Duodenal mucosa (tissue), 2 donors: Measurements from ENCODE around the gene CDH5.

Experiments used
- H3K27ac ChIP-seq: one replicate; pipeline ENCODE4 v1.7.0; 2013; ENCODE audit warnings: low read depth, low read length
- H3K27me3 ChIP-seq, 2 donors: one replicate each; pipeline ENCODE4 v1.7.0; 2013; ENCODE audit warnings: low read length in 2 of 2, control low read depth in 1 of 2; ENCODE audit not compliant: insufficient read depth in 2 of 2, control insufficient read depth in 1 of 2
- H3K36me3 ChIP-seq, 2 donors: one replicate each; pipeline ENCODE4 v1.7.0; 2013; ENCODE audit warnings: low read length in 2 of 2, control low read depth in 1 of 2; ENCODE audit not compliant: insufficient read depth in 2 of 2, control insufficient read depth in 1 of 2
- H3K4me1 ChIP-seq, 2 donors: one replicate each; pipeline ENCODE4 v1.7.0; 2013; ENCODE audit warnings: low read length in 2 of 2, control low read depth in 1 of 2; ENCODE audit not compliant: insufficient read depth in 2 of 2, control insufficient read depth in 1 of 2
- H3K4me3 ChIP-seq, 2 donors: one replicate each; pipeline ENCODE4 v1.7.0; 2013; ENCODE audit warnings: low read length in 2 of 2, low read depth in 1 of 2
- H3K9ac ChIP-seq, 2 donors: one replicate each; pipeline ENCODE4 v1.7.0; 2013; ENCODE audit warnings: low read length in 2 of 2, low read depth in 1 of 2
- H3K9me3 ChIP-seq, 2 donors: one replicate each; pipeline ENCODE4 v1.7.0; 2013; ENCODE audit warnings: low read length in 2 of 2, control low read depth in 1 of 2; ENCODE audit not compliant: control insufficient read depth in 1 of 2

Gene CDH5

DNA sequence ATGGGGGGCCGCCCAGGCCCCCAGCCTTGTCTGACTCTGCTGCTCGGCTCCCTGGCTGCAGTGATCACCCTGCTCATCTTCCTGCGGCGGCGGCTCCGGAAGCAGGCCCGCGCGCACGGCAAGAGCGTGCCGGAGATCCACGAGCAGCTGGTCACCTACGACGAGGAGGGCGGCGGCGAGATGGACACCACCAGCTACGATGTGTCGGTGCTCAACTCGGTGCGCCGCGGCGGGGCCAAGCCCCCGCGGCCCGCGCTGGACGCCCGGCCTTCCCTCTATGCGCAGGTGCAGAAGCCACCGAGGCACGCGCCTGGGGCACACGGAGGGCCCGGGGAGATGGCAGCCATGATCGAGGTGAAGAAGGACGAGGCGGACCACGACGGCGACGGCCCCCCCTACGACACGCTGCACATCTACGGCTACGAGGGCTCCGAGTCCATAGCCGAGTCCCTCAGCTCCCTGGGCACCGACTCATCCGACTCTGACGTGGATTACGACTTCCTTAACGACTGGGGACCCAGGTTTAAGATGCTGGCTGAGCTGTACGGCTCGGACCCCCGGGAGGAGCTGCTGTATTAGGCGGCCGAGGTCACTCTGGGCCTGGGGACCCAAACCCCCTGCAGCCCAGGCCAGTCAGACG, 36.2 kb downstream of the CDH5 start:
- Histone ChIP-seq H3K27ac (no peak overlapping the region), H3K4me1 (peaks cover 0 to 8% of the 10 kb centered on the region in 2 donors), H3K36me3 (no peaks in the 10 kb centered on the region)

DNA sequence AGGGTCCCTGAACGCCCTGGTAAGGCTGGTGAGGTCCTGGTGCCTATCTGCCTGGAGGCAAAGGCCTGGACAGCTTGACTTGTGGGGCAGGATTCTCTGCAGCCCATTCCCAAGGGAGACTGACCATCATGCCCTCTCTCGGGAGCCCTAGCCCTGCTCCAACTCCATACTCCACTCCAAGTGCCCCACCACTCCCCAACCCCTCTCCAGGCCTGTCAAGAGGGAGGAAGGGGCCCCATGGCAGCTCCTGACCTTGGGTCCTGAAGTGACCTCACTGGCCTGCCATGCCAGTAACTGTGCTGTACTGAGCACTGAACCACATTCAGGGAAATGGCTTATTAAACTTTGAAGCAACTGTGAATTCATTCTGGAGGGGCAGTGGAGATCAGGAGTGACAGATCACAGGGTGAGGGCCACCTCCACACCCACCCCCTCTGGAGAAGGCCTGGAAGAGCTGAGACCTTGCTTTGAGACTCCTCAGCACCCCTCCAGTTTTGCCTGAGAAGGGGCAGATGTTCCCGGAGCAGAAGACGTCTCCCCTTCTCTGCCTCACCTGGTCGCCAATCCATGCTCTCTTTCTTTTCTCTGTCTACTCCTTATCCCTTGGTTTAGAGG, 37.1 kb downstream of the CDH5 start:
- Histone ChIP-seq H3K36me3 (no peaks in the 10 kb centered on the region), H3K27me3 (peaks cover 6% of the 10 kb centered on the region in 2 donors), H3K9ac (no peak overlapping the region), H3K9me3 (no peaks in the 10 kb centered on the region), H3K4me1 (peaks cover 0 to 18% of the 10 kb centered on the region in 2 donors), H3K27ac (no peak overlapping the region), H3K4me3 (no peak overlapping the region)

More for the DNA sequence above, 36.2 kb downstream of the CDH5 start:
- H3K27me3 ChIP-seq = peaks cover 6% of the 10 kb centered on the region in 2 donors
- no peaks in the 10 kb centered on the region for H3K9me3 ChIP-seq
- H3K4me3 ChIP-seq = no peak overlapping the region
- H3K9ac ChIP-seq = no peak overlapping the region

DNA sequence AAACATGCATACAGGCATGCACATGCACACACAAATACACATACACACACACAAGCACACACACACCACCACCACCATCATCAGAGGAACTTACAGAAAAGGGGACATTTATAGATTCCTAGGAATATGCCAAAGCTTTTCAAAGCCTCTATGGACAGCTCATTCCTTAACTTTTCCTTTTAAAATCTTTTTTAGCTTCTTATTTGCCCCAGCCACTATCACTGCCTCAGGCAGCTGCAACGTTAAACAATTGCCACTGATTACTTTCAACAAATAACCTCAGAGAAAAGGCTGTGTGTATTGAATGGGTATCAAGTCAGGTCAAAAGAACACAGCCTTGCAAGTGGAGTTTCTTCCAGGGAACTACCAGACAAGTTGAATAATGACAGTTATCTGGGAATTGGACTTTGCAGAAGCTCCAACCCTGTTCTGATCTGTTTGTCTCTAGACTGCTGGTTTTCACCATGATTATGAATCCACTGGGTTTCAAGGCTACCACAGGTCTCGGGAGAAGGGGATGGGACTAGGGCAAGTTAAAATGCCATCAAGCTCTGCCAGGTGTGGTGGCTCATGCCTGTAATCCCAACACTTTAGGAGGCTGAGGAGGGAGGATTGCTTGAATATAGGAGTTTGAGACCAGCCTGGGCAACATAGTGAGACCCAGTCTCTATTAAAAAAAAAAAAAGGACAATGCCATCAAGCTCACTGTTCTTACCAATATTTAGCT, 38.7 kb downstream of the CDH5 start:
- H3K27me3 ChIP-seq = peaks cover 6% of the 10 kb centered on the region in 2 donors

DNA sequence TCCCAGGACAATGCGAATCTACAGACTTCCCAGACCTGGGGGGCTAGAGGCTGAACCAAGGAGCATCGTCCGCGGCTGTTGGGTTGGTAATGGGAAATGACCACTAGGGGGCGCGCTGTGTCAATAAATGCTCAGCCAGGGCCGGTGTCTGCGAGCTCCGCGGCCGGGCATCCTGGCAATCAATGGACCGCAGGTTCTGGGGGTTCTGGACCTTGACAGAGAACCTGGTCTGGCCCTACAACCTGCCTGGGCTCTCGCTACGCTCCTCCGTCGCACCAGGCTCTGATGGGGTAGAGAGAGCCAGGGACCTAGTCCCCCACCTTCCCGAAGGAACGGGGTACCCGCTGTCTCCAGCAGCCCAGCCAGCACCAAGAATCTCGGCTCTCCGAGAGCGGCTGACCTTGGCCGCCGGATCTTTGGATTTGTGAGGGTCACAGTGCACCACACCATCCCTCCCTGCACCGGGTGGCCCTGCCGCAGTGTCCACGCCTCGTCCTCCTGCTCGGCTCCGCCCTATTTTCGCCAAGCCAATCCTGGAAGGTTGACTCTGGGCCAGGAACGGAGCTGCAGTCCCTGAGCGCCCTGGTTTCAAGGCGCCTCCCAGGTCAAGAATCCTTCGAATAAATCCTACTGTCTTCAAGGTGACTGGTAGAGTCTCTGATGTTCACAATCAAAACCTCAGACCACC, 40.2 kb downstream of the CDH5 start:
- peaks cover 6% of the 10 kb centered on the region in 2 donors for H3K27me3 ChIP-seq
- no peaks in the 10 kb centered on the region for H3K9me3 ChIP-seq
- peaks cover 0 to 18% of the 10 kb centered on the region in 2 donors for H3K4me1 ChIP-seq
- H3K27ac ChIP-seq = no peak overlapping the region
- H3K36me3 ChIP-seq = no peaks in the 10 kb centered on the region
- H3K4me3 ChIP-seq = peak overlapping the region; percentile 73 to 76
- peak overlapping the region in 1 of 2 donors; percentile 71 for H3K9ac ChIP-seq

More for the DNA sequence above, 38.7 kb downstream of the CDH5 start:
- Histone ChIP-seq H3K4me3 (no peak overlapping the region), H3K27ac (no peak overlapping the region), H3K36me3 (no peaks in the 10 kb centered on the region), H3K9me3 (no peaks in the 10 kb centered on the region), H3K4me1 (peaks cover 0 to 18% of the 10 kb centered on the region in 2 donors), H3K9ac (no peak overlapping the region)

DNA sequence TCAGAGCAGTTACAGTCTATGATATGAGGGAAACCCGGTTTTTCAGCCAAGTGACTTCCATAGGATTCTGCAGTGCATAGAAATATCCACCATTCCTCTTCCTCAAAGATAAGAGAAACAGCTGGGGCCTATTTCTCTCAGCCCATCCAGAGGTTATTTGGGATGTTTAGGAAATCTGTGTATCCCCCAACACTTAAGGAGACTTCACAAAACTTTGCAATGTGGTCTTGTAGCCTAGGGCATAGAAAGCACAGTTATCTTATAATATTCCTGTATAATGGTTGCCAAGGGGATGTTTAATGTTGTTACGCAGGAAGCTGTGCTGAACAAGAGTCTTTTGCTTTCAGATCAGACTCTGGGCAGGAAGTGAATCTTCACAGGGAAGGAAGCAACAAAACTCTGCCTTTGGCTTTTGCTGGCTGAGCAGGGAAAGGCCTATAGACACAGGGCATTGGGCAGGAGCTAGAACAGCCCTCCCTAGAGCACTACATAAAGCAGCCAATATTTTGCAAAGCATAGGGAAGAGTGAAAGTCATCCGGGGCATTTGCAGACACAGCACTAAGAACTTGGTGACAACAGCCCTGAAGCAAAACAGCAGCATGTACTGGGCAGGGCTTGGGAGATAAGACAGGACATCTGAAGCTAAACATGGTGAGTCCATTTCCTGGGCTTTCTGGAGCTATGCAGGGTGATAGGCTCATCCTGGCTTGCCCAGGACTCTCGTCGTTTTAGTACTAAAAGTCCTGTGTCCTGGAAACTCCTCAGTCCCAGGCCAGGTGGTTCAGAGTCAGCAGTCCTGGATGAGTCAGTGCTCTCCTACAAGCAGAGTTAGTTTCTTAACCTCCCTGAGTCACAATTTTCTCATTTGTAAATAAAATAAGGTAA, 41.9 kb downstream of the CDH5 start:
- Histone ChIP-seq H3K9ac (no peak overlapping the region), H3K27ac (no peak overlapping the region)

DNA sequence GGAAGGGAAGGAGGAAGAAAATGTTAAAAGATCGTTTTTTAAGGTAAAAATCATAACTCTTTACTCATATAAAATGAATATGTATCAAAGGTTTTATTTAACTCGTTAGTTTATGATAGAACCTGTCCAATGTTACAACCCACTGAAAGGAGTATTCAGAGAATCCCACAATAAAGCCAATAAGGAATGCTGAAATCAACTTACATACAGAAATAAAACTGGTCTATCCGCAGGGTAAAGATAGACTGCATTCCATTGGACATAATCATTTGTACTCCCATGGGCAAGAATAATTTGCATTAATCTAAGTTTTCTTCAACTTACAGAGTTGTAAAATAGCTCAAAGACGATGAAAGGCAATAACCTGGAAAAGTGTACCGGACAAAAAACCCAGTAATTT, 42.7 kb downstream of the CDH5 start:
- H3K9me3 ChIP-seq = peaks cover 0 to 6% of the 10 kb centered on the region in 2 donors
- H3K9ac ChIP-seq = no peak overlapping the region
- H3K36me3 ChIP-seq = no peaks in the 10 kb centered on the region
- H3K4me1 ChIP-seq = peaks cover 0 to 18% of the 10 kb centered on the region in 2 donors
- H3K27ac ChIP-seq = no peak overlapping the region
- no peak overlapping the region for H3K4me3 ChIP-seq
- H3K27me3 ChIP-seq = peaks cover 6% of the 10 kb centered on the region in 2 donors

More for the DNA sequence above, 41.9 kb downstream of the CDH5 start:
- Histone ChIP-seq H3K27me3 (peaks cover 6% of the 10 kb centered on the region in 2 donors), H3K9me3 (peaks cover 0 to 6% of the 10 kb centered on the region in 2 donors), H3K4me1 (peaks cover 0 to 18% of the 10 kb centered on the region in 2 donors), H3K4me3 (peak overlapping the region in 1 of 2 donors; percentile 54), H3K36me3 (no peaks in the 10 kb centered on the region)

DNA sequence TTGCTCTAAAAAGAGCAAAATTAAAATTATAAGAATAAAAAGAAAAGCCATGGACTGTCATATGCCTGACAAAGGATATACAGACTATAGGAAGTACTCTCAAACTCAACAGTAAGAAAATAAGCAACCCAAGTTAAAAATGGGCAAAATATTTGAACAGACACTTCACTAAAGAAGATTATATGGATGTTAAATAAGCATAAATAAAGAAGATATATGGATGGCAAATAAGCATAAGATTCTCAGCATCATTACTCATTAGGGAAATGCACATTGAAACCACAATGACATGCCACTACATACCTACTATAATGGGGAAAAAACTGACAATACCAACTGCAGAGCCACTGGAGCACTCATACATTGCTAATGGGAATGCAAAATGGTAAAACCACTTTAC, 45.7 kb downstream of the CDH5 start:
- Histone ChIP-seq H3K4me1 (peaks cover 0 to 11% of the 10 kb centered on the region in 2 donors), H3K9me3 (peaks cover 0 to 6% of the 10 kb centered on the region in 2 donors), H3K36me3 (no peaks in the 10 kb centered on the region), H3K27me3 (peaks cover 0 to 4% of the 10 kb centered on the region in 2 donors), H3K27ac (no peak overlapping the region), H3K4me3 (no peak overlapping the region), H3K9ac (no peak overlapping the region)

DNA sequence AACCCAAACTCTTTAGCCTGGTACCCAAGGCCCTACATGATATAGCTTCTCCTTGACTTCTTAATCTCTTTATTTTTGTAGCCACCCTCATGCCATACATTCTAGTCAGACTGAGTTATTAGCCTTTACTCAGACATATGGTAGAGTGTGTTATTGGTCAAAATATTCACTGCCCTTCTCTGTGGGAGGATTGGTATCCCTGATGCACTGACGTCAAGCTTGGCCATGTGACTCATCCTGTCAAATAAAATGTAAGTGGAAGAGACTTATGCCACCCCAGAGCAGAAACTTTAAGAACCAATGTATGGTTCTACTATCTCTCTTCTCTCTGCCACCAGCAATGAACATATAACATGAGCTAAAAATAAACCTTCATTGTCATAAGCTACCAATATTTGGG, 48.4 kb downstream of the CDH5 start:
- no peak overlapping the region for H3K9ac ChIP-seq
- no peak overlapping the region for H3K4me3 ChIP-seq
- no peaks in the 10 kb centered on the region for H3K4me1 ChIP-seq
- H3K27me3 ChIP-seq = peaks cover 0 to 4% of the 10 kb centered on the region in 2 donors
- H3K27ac ChIP-seq = no peak overlapping the region
- H3K9me3 ChIP-seq = peaks cover 0 to 6% of the 10 kb centered on the region in 2 donors
- no peaks in the 10 kb centered on the region for H3K36me3 ChIP-seq

DNA sequence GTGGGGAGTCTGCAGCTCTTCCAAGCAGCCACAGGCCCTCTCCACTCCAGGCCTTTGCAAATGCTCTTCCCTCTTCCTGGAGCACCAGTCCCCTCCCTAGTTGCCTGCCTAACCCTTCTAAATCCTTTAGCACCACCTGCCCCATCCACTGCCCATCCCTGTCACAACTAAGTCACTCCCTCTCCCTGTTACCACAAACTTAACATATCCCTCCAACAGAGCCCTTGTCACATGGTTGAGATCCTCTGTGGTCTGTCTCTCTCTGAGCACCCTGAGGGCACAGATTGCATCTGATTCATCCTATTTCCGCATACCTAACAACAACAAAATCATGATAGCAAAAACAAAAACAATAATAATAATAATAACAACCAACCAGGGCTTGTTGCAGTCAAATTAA, 49.6 kb downstream of the CDH5 start:
- Histone ChIP-seq H3K27ac (no peak overlapping the region), H3K4me3 (no peak overlapping the region), H3K36me3 (no peaks in the 10 kb centered on the region), H3K4me1 (no peaks in the 10 kb centered on the region), H3K27me3 (peaks cover 0 to 4% of the 10 kb centered on the region in 2 donors), H3K9me3 (peaks cover 0 to 6% of the 10 kb centered on the region in 2 donors), H3K9ac (no peak overlapping the region)
